ENCODE results near the gene ZSCAN5B.

DNA sequence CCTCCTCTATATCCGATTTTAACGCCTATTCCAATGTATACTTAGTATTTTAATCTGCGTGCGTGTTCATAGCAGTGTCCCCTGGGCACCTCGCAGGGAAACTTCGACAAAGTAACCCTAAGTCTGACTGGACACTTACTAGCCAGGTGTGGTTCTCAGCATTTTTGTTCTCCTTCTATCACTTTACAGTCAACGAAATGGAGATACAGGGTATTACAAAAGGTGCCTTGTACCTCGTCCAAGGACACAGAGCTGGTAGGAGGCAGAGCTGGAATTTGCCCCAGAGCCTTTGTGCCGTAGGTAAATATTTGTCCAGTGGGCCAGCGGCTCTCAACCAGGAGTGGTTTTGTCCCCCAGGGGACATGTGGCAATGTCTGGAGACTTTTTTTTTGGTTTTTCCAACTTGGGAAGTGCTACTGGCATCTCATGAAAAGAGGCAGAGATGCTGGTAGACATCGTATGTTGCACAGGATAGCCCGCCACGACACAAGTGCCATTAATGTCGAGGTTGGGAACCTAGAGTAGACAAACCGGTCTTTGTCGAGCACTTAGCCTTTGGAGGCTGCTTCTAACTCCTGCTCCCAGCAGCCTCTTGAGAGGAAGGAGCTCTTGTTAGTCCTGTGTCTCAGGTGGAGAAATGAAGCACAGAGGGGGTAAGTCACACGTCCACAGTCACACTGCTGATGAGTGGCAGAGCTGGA is 55.3 kb downstream of the ZSCAN5B start:
- TF ChIP-seq EZH2 (IDR thresholded peaks at IDR 0.05; ENCODE audit: borderline replicate concordance, low read depth, low read length, severe bottlenecking), result no peak
- TF ChIP-seq, protein P1, sequence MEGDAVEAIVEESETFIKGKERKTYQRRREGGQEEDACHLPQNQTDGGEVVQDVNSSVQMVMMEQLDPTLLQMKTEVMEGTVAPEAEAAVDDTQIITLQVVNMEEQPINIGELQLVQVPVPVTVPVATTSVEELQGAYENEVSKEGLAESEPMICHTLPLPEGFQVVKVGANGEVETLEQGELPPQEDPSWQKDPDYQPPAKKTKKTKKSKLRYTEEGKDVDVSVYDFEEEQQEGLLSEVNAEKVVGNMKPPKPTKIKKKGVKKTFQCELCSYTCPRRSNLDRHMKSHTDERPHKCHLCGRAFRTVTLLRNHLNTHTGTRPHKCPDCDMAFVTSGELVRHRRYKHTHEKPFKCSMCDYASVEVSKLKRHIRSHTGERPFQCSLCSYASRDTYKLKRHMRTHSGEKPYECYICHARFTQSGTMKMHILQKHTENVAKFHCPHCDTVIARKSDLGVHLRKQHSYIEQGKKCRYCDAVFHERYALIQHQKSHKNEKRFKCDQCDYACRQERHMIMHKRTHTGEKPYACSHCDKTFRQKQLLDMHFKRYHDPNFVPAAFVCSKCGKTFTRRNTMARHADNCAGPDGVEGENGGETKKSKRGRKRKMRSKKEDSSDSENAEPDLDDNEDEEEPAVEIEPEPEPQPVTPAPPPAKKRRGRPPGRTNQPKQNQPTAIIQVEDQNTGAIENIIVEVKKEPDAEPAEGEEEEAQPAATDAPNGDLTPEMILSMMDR (IDR thresholded peaks at IDR 0.05; ENCODE audit: borderline replicate concordance, extremely low read depth, low read length, poor library complexity, severe bottlenecking), result no peak
